Fibroblast of skin of right quadriceps (primary cell): Measurements from ENCODE around the gene MATN1.

Source experiments
- DNase-seq: peaks from one replicate; pipeline ENCODE4 v3.0.0-alpha.2; 2013

MATN1 gene

GRCh38 chr1:30757352-30758120 is 34.2 kb upstream of the MATN1 start, which contains the start of gene LAPTM5:
LAPTM5 (minus strand) TSS chr1:30757774; CDS start chr1:30757745, 29 bp downstream.
- DNase-seq: no peak

- DNase-seq: peak; percentile 90
Measured at GRCh38 chr1:30756545-30757351, 33.4 kb upstream of the MATN1 start.

GRCh38 chr1:30756206-30756544 is 32.8 kb upstream of the MATN1 start:
- no peak for DNase-seq

GRCh38 chr1:30755746-30756145 is 32.4 kb upstream of the MATN1 start:
- no peak for DNase-seq

- DNase-seq: no peak
Measured at GRCh38 chr1:30755334-30755733, 31.9 kb upstream of the MATN1 start.

GRCh38 chr1:30754684-30755171 is 31.3 kb upstream of the MATN1 start:
- DNase-seq: no peak

- no peak for DNase-seq
Measured at GRCh38 chr1:30753660-30754123, 30.3 kb upstream of the MATN1 start.

- DNase-seq: no peak
Measured at GRCh38 chr1:30753118-30753517, 29.7 kb upstream of the MATN1 start.

- DNase-seq: no peak
Measured at GRCh38 chr1:30752651-30752908, 29.2 kb upstream of the MATN1 start.

- DNase-seq: no peak
Measured at GRCh38 chr1:30751830-30752650, 28.7 kb upstream of the MATN1 start.

- no peak for DNase-seq
Measured at GRCh38 chr1:30750731-30751291, 27.4 kb upstream of the MATN1 start.

- no peak for DNase-seq
Measured at GRCh38 chr1:30749691-30750583, 26.6 kb upstream of the MATN1 start.

GRCh38 chr1:30748699-30749401 is 25.5 kb upstream of the MATN1 start:
- no peak for DNase-seq

- no peak for DNase-seq
Measured at GRCh38 chr1:30748098-30748698, 24.8 kb upstream of the MATN1 start.

- no peak for DNase-seq
Measured at GRCh38 chr1:30747033-30748008, 23.9 kb upstream of the MATN1 start.

GRCh38 chr1:30746212-30747032 is 23.0 kb upstream of the MATN1 start:
- DNase-seq: no peak

GRCh38 chr1:30745834-30746208 is 22.4 kb upstream of the MATN1 start:
- DNase-seq: no peak

GRCh38 chr1:30745156-30745833 is 21.9 kb upstream of the MATN1 start:
- no peak for DNase-seq
